ENCODE data around the gene PPFIA4. TPM values are rescaled to one million over a fixed set of nuclear protein-coding genes. Genes with fewer than 3 reads are reported as not detected.

PPFIA4 gene
- polyA plus RNA-seq, 1 donor (not counting 4 experiments of a cell fraction or from before 2014, with no cell fraction given) = 2.3 TPM

DNA sequence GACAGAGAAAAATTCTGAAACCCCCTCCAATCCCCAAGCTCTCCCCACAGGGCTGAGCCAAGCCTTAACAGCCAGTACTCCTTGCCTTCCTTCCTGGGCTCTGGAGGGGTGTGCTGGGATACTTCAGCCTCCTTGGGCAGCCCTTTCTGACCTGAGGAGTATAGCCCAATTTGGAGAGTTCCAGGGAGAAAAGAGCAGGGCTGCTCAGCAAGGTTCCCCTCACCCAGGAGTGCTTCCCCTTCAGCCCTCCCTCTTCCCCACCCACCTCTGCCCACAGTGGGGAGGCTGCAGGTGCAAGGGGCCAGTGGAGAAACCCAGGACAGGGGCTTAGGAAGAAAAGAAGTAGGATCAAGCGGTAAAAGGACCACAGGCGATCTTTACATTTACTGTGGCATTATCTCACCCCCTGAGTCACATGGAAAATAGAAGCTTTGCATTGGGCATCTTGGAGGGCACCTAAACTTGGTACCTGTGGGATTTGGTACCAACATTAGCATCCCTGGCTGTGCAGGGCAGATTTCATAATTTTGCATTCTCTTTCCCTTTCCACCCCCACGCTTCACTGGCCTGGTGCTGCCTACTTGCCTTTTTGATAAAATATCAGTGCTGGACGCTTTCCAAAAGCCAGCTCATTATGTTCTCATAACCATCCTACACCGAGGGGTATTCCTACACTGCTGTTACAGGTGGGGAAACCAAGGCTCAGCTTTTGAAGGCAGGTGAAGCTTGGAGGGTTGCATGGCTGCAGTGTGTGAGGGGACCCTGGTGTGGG is 98.4 kb downstream of the PPFIA4 start:
- dilution Hi-C loops (cut with MboI; ENCODE audit: extremely low pct_ligation_motif_present, low sequenced_read_pairs) = no loop called here
- TF ChIP-seq, protein P1, sequence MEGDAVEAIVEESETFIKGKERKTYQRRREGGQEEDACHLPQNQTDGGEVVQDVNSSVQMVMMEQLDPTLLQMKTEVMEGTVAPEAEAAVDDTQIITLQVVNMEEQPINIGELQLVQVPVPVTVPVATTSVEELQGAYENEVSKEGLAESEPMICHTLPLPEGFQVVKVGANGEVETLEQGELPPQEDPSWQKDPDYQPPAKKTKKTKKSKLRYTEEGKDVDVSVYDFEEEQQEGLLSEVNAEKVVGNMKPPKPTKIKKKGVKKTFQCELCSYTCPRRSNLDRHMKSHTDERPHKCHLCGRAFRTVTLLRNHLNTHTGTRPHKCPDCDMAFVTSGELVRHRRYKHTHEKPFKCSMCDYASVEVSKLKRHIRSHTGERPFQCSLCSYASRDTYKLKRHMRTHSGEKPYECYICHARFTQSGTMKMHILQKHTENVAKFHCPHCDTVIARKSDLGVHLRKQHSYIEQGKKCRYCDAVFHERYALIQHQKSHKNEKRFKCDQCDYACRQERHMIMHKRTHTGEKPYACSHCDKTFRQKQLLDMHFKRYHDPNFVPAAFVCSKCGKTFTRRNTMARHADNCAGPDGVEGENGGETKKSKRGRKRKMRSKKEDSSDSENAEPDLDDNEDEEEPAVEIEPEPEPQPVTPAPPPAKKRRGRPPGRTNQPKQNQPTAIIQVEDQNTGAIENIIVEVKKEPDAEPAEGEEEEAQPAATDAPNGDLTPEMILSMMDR (optimal IDR thresholded peaks at IDR 0.05 in 1 of 3, IDR thresholded peaks at IDR 0.05 in 1 of 3, conservative IDR thresholded peaks at IDR 0.05 in 1 of 3; ENCODE audit: extremely low read depth in 1 of 3, insufficient read depth in 2 of 3, low read length in 3 of 3) = no peak
- TF ChIP-seq EZH2 (IDR thresholded peaks at IDR 0.05; ENCODE audit: low read length) = no peak
- Histone ChIP-seq H3K9ac (ENCODE audit: control insufficient read depth, extremely low read depth, insufficient read depth, low read length) (no peak overlapping the region), H3K4me3 (ENCODE audit: control insufficient read depth in 2 of 3, extremely low read depth in 1 of 3, insufficient read depth in 2 of 3, low read depth in 1 of 3, low read length in 3 of 3) (no peak overlapping the region), H3K79me2 (ENCODE audit: control insufficient read depth, insufficient read depth, low read length) (no peaks in the 10 kb centered on the region), H4K20me1 (ENCODE audit: control insufficient read depth, extremely low read depth, insufficient read depth, low read length) (no peaks in the 10 kb centered on the region), H3K27ac (ENCODE audit: control insufficient read depth, insufficient read depth, low read length) (no peak overlapping the region), H3K36me3 (ENCODE audit: control insufficient read depth in 2 of 2, extremely low read depth in 1 of 2, insufficient read depth in 2 of 2, low read length in 2 of 2) (no peaks in the 10 kb centered on the region), H3K9me1 (ENCODE audit: control insufficient read depth, extremely low read depth, insufficient read depth, low read length) (no peaks in the 10 kb centered on the region), H3K4me1 (ENCODE audit: control insufficient read depth, extremely low read depth, insufficient read depth, low read length) (peaks cover 5% of the 10 kb centered on the region), H2AFZ (ENCODE audit: control insufficient read depth, low read length) (no peak overlapping the region), H3K27me3 (ENCODE audit: control insufficient read depth, extremely low read depth, insufficient read depth, low read length) (peaks cover 66% of the 10 kb centered on the region), H3K9me3 (ENCODE audit: control insufficient read depth, low read depth, low read length) (no peaks in the 10 kb centered on the region), H3K4me2 (ENCODE audit: control insufficient read depth, extremely low read depth, insufficient read depth, low read depth, low read length) (no peak overlapping the region)
- peak; percentile 59 for FAIRE-seq
- no peak for DNase-seq (ENCODE audit: low read depth, low spot score)

DNA sequence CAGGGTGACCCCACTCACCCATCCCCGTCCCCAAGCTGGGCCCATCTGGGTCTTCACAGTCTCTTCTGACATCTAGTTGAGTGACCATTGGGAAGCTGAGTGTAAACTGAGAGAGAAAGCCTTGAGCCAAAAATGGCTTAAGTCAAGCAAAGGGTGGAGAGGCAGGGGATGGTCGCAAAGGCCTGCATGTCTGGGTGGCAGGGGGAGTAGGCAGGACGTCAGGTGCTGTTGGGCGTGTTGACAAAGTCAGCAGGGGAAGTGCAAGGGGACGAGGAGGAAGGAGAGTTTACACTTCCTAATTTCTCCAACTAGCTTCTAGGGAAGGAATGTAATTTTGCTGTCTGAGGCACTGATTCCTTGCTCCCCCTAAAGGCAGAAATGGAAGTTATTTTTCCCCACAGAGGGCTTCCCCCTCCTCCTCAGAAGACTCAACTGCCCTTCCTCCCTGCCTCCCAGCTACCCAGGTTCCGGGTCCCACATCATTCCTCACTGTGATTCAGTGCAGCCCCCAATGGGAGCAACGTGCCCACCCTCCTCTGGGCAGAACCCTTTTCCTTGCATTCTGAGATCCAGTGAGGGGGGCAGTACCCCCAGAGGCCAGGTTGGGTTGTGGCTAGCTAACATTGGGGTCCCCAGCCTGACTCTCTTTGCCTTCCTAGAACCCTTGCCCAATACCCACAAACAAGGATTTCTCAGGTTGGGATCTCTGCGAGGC is 100.0 kb downstream of the PPFIA4 start:
- TF ChIP-seq, protein P1 (optimal IDR thresholded peaks at IDR 0.05 in 1 of 3, IDR thresholded peaks at IDR 0.05 in 1 of 3, conservative IDR thresholded peaks at IDR 0.05 in 1 of 3; ENCODE audit: extremely low read depth in 1 of 3, insufficient read depth in 2 of 3, low read length in 3 of 3) = peak; percentile 42 to 52 (median 49)
- TF ChIP-seq EZH2 (IDR thresholded peaks at IDR 0.05; ENCODE audit: low read length) = no peak
- Histone ChIP-seq H3K36me3 (ENCODE audit: control insufficient read depth in 2 of 2, extremely low read depth in 1 of 2, insufficient read depth in 2 of 2, low read length in 2 of 2) (no peaks in the 10 kb centered on the region), H3K79me2 (ENCODE audit: control insufficient read depth, insufficient read depth, low read length) (no peaks in the 10 kb centered on the region), H3K27me3 (ENCODE audit: control insufficient read depth, extremely low read depth, insufficient read depth, low read length) (peaks cover 64% of the 10 kb centered on the region), H4K20me1 (ENCODE audit: control insufficient read depth, extremely low read depth, insufficient read depth, low read length) (no peaks in the 10 kb centered on the region), H3K4me3 (ENCODE audit: control insufficient read depth in 2 of 3, extremely low read depth in 1 of 3, insufficient read depth in 2 of 3, low read depth in 1 of 3, low read length in 3 of 3) (no peak overlapping the region), H2AFZ (ENCODE audit: control insufficient read depth, low read length) (no peak overlapping the region), H3K4me1 (ENCODE audit: control insufficient read depth, extremely low read depth, insufficient read depth, low read length) (peaks cover 5% of the 10 kb centered on the region), H3K27ac (ENCODE audit: control insufficient read depth, insufficient read depth, low read length) (no peak overlapping the region), H3K9ac (ENCODE audit: control insufficient read depth, extremely low read depth, insufficient read depth, low read length) (no peak overlapping the region), H3K9me1 (ENCODE audit: control insufficient read depth, extremely low read depth, insufficient read depth, low read length) (no peaks in the 10 kb centered on the region), H3K9me3 (ENCODE audit: control insufficient read depth, low read depth, low read length) (no peaks in the 10 kb centered on the region), H3K4me2 (ENCODE audit: control insufficient read depth, extremely low read depth, insufficient read depth, low read depth, low read length) (no peak overlapping the region)
- FAIRE-seq (peak; percentile 9), DNase-seq (ENCODE audit: low read depth, low spot score) (no peak)
- dilution Hi-C loops (cut with MboI; ENCODE audit: extremely low pct_ligation_motif_present, low sequenced_read_pairs) = no loop called here
